HEK293 (cell line): Measurements from ENCODE around the gene SMIM44.

Source experiments
- CTCF ChIA-PET: fragments of 350-600 bp; formaldehyde crosslinking; extraction: SDS; loops from one replicate; lab custom pipeline; 2021; ENCODE audit warnings: antibody characterized with exemption; lab: Yijun Ruan, JAX
- POLR2A ChIA-PET: fragments of 300-600 bp; formaldehyde crosslinking; extraction: SDS; loops from one replicate; lab custom pipeline; 2020; ENCODE audit warnings: antibody characterized with exemption, inconsistent platforms; lab: Yijun Ruan, JAX
- H3K27ac ChIP-seq: fragments of 200-500 bp; sonication (Bioruptor generic); 2 replicates; pipeline ENCODE4 v1.5.1; 2014; ENCODE audit warnings: low read depth, low read length, control low read depth, inconsistent platforms; ENCODE audit errors: extremely low read depth
- H3K36me3 ChIP-seq, 2 experiments: fragments of 200-500 bp in 1 of 2; sonication (Bioruptor generic) in 1 of 2; 1 replicate in 1 of 2; 2 replicates in 1 of 2; pipeline ENCODE4 v1.5.1; 2014 to 2017; ENCODE audit warnings: inconsistent platforms in 2 of 2, low read length in 2 of 2; ENCODE audit not compliant: control insufficient read depth in 2 of 2, insufficient read depth in 1 of 2
- H3K4me1 ChIP-seq: fragments of 200-500 bp; sonication (Bioruptor generic); 2 replicates; pipeline ENCODE4 v1.5.1; 2014; ENCODE audit warnings: mild to moderate bottlenecking, low read length, inconsistent platforms; ENCODE audit not compliant: control insufficient read depth, insufficient read depth
- H3K4me3 ChIP-seq: 2 replicates; pipeline ENCODE4 v1.5.1; 2011; ENCODE audit warnings: low read depth, mild to moderate bottlenecking, control low read depth, low read length, moderate library complexity
- H3K9me3 ChIP-seq: fragments of 200-500 bp; sonication (Bioruptor generic); 2 replicates; pipeline ENCODE4 v1.5.1; 2014; ENCODE audit warnings: low read depth, low read length, inconsistent platforms; ENCODE audit not compliant: control insufficient read depth, insufficient read depth
- AEBP2 ChIP-seq: fragments of 450-650 bp; formaldehyde crosslinking; IDR thresholded peaks from 2 replicates; pipeline ENCODE4 v1.5.1; 2016; ENCODE audit warnings: missing biosample characterization, missing genetic modification characterization, borderline replicate concordance
- ATF2 ChIP-seq: fragments of 450-650 bp; formaldehyde crosslinking; IDR thresholded peaks from 2 replicates; pipeline ENCODE4 v1.5.1; 2016; ENCODE audit warnings: missing biosample characterization, missing genetic modification characterization, low read depth
- HOXC10 ChIP-seq: sonication (generic); formaldehyde crosslinking; IDR thresholded peaks from 2 replicates; pipeline ENCODE4 v1.8.1; 2023; ENCODE audit warnings: mild to moderate bottlenecking, missing genetic modification reagents
- PRDM2 ChIP-seq: fragments of 450-650 bp; formaldehyde crosslinking; IDR thresholded peaks from 2 replicates; pipeline ENCODE4 v1.5.1; 2016; ENCODE audit warnings: missing biosample characterization, missing genetic modification characterization, borderline replicate concordance
- ZBTB44 ChIP-seq: fragments of 450-650 bp; IDR thresholded peaks from 2 replicates; pipeline ENCODE4 v1.5.1; 2018; ENCODE audit warnings: missing biosample characterization, mild to moderate bottlenecking, missing genetic modification characterization
- ZNF114 ChIP-seq: fragments of 450-650 bp; formaldehyde crosslinking; IDR thresholded peaks from 2 replicates; pipeline ENCODE4 v1.5.0; 2017; ENCODE audit warnings: missing biosample characterization, missing genetic modification characterization
- ZNF18 ChIP-seq: fragments of 450-650 bp; formaldehyde crosslinking; IDR thresholded peaks from 2 replicates; pipeline ENCODE4 v1.5.1; 2016; ENCODE audit warnings: missing biosample characterization, missing genetic modification characterization
- ZNF223 ChIP-seq: fragments of 450-650 bp; formaldehyde crosslinking; IDR thresholded peaks from 2 replicates; pipeline ENCODE4 v1.5.1; 2016; ENCODE audit warnings: missing biosample characterization, missing genetic modification characterization
- ZNF239 ChIP-seq: fragments of 450-650 bp; formaldehyde crosslinking; IDR thresholded peaks from 2 replicates; pipeline ENCODE4 v1.5.1; 2016; ENCODE audit warnings: missing biosample characterization, missing genetic modification characterization
- ZNF24 ChIP-seq: fragments of 450-650 bp; formaldehyde crosslinking; IDR thresholded peaks from 2 replicates; pipeline ENCODE4 v1.5.1; 2016; ENCODE audit warnings: missing biosample characterization, missing genetic modification characterization
- ZNF302 ChIP-seq: fragments of 450-650 bp; formaldehyde crosslinking; IDR thresholded peaks from 2 replicates; pipeline ENCODE4 v1.5.1; 2016; ENCODE audit warnings: missing biosample characterization, missing genetic modification characterization, low read depth
- ZNF513 ChIP-seq: fragments of 450-650 bp; IDR thresholded peaks from 2 replicates; pipeline ENCODE4 v1.5.1; 2018; ENCODE audit warnings: missing biosample characterization, missing genetic modification characterization
- ZNF514 ChIP-seq: fragments of 450-650 bp; formaldehyde crosslinking; IDR thresholded peaks from 2 replicates; pipeline ENCODE4 v1.5.1; 2016; ENCODE audit warnings: missing biosample characterization, missing genetic modification characterization
- ZNF600 ChIP-seq: fragments of 450-650 bp; formaldehyde crosslinking; IDR thresholded peaks from 2 replicates; pipeline ENCODE4 v1.5.1; 2016; ENCODE audit warnings: missing biosample characterization, missing genetic modification characterization
- ZNF747 ChIP-seq: fragments of 450-650 bp; formaldehyde crosslinking; IDR thresholded peaks from 2 replicates; pipeline ENCODE4 v1.5.1; 2016; ENCODE audit warnings: missing biosample characterization, missing genetic modification characterization
- ZNF777 ChIP-seq: fragments of 450-650 bp; formaldehyde crosslinking; IDR thresholded peaks from 2 replicates; pipeline ENCODE4 v1.5.1; 2017; ENCODE audit warnings: missing biosample characterization, missing genetic modification characterization, borderline replicate concordance
- ZNF792 ChIP-seq: fragments of 450-650 bp; formaldehyde crosslinking; IDR thresholded peaks from 2 replicates; pipeline ENCODE4 v1.5.1; 2016; ENCODE audit warnings: missing biosample characterization, missing genetic modification characterization
- ZNF830 ChIP-seq: fragments of 450-650 bp; IDR thresholded peaks from 2 replicates; pipeline ENCODE4 v1.5.0; 2018; ENCODE audit warnings: missing biosample characterization, missing genetic modification characterization, low read depth, mild to moderate bottlenecking, moderate library complexity

The SMIM44 gene

GRCh38 chr19:3482507-3483225, 575 bp downstream of the SMIM44 start:
- CTCF ChIA-PET = interaction anchor here (0.7 to 9.4 kb wide), 5 partner anchors 12 to 238 kb away, joined by 3 to 62 read pairs (median 8); no protein-coding TSS in a partner anchor
- Histone ChIP-seq H3K4me3 (no peak overlapping the region), H3K4me1 (no peaks in the 10 kb centered on the region)
- TF ChIP-seq ZNF18 (tag by site-specific recombination) (no peak), AEBP2 (tag by site-specific recombination) (no peak), ATF2 (tag by site-specific recombination) (no peak), ZNF830 (no peak), ZNF223 (tag by site-specific recombination) (no peak), ZNF514 (tag by site-specific recombination) (no peak), ZNF302 (tag by site-specific recombination) (no peak), HOXC10 (CRISPR knock-in tag) (no peak), ZNF777 (no peak), ZNF792 (no peak), ZNF24 (no peak), ZNF114 (tag by site-specific recombination) (no peak), PRDM2 (tag by site-specific recombination) (no peak), ZBTB44 (tag by site-specific recombination) (no peak), ZNF747 (no peak), ZNF239 (tag by site-specific recombination) (no peak), ZNF513 (no peak), ZNF600 (no peak)
- TF ChIP-seq, all 188 proteins: peak for 0
- Histone ChIP-seq H3K36me3 (no peaks in the 10 kb centered on the region), H3K9me3 (no peaks in the 10 kb centered on the region), H3K27ac (no peak overlapping the region)
- POLR2A ChIA-PET = interaction anchor here (0.5 kb wide), 1 partner anchor 689 kb away, joined by 4 read pairs; no protein-coding TSS in a partner anchor
